GM20431 (cell line): Measurements from ENCODE around the gene FOXL3.

Experiments used
- in situ Hi-C: fragments of 300-500 bp; cut with MseI, MboI; formaldehyde crosslinking; loops from one replicate; pipeline ENCODE4 v1.15.0; 2020; ENCODE audit warnings: low sequenced_read_pairs; ENCODE audit not compliant: unreplicated experiment

FOXL3 gene

DNA sequence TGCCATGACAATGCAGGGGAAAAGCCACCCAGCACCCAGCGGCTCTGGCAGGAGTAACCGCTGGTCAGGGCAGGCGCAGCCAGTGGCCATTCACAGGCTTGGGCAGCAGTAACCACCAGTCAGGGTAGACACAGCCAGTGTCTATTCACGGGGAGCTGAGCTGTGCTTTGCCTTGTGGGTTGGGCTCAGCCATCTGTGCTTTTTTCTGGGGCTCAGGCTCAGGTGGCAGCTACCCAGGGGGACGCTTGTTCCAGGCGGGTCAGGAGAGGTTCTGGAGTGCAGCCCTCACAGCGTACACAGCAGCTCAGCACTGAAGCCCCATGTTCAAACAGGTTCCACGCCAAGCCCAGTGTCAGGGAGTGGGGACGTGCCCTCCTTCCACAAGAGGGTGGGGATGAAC, 28.5 kb downstream of the FOXL3 start:
- in situ Hi-C loops = loop anchor here (10.0 kb wide), 1 partner anchor 456 kb away; no protein-coding TSS in a partner anchor

DNA sequence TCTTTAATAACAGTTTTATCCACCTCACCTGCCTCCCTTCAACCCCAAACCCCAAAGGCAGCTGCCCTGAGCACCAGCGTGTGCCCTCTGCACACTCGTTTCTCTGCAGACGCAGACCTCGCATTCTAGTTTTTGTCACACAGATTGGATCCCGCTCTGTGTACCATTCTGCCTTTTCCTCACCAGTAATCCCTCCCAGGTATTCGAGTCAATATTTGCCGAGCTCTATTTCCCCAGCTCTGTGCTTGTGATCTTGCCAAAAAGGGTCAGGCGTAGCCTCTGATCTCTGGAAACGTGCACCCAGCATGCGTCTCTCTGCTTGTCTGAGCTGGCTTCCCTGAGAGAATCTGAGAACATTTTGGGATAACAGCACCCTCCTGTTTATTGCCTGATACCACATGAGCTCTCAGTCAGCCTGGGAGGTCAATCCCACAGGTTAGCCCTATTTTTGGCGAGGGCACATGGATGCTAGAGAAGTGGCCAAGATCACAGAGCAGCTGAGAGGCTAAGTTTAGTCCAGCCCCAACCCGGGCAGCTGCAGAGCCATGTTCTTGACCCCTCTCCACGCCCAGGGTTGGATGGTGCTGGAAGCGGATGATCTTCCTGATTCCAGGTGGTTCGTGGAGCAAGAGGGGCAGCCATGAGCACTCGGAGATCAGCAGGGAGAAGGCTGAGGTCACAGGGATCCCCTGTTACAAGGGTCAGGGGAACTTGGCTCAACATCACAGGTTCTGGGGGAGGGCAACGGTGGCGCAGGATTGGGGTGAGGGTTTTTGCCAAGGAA, 29.1 kb downstream of the FOXL3 start:
- in situ Hi-C loops = loop anchor here (10.0 kb wide), 1 partner anchor 456 kb away; no protein-coding TSS in a partner anchor

- in situ Hi-C loops = no loop called here
These were observed 30.3 kb downstream of the FOXL3 start for GRCh38 chr7:320297-320696.

DNA sequence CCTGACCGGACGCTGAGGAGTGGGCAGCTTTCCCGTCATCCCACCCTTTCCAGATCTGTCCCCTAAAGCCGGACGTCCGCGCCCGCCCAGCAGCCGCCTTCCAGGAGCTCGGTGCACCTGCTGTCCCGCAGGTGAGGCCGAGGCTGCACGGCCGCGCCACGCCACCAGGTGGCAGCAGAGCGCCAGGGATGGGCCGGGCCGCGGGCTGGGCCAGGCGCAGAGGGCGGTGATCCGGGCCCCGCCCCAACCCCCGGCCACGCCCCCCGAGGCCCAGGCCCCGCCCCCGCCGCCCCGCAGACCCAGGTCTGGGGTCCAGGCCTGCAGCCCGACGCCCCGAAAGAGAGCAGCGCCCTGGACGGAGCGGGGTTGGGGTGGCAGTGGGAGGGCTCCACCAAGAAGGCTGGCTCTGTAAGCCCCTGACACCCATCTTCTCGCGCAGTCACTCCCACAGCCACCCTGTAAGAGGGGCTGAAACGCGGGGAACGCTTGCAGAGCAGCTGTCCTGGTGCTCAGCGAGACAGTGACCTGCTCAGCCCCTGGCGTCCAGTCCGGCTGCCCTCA, 32.2 kb downstream of the FOXL3 start:
- in situ Hi-C loops = no loop called here

GRCh38 chr7:322708-323111, 32.7 kb downstream of the FOXL3 start:
- in situ Hi-C loops = no loop called here

DNA sequence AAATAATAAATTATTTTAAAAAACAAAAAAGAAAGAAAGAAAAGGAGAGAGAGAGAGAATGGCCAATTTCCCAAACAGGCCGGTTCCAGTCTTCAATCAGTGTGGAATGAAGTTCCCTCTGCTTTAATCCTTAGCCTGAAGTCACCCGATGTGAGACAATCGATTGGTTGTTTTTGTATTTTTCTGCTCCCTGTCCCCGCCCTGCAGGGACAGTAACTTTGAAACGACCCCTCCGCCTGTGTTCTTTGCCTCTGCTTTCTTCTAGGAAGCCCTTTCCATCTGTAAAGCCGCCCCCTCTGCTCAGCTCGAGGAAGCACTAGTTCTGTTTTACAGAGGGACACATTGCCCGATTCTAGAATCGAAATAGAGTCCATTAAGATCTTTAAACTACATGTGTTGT, 33.4 kb downstream of the FOXL3 start:
- in situ Hi-C loops = no loop called here

DNA sequence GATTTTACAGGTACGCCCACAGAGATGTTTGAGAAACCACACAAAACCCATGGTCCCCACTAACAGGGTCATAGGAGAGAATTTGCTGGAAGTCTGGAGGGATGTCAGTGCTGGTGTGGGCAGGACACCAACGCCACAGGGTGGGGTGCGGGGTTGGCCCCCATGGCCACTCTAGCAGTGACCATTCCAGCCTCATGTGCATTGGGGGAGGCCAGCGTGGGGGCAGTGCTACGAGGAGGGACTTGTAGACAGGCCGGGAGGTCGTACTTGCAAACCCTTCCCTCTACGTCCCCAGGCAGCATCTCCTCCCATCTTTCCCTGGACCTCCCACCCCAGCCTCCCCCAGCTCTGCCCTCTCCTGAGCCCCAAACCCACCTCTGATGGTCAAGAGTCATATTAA, 34.0 kb downstream of the FOXL3 start:
- in situ Hi-C loops = no loop called here

DNA sequence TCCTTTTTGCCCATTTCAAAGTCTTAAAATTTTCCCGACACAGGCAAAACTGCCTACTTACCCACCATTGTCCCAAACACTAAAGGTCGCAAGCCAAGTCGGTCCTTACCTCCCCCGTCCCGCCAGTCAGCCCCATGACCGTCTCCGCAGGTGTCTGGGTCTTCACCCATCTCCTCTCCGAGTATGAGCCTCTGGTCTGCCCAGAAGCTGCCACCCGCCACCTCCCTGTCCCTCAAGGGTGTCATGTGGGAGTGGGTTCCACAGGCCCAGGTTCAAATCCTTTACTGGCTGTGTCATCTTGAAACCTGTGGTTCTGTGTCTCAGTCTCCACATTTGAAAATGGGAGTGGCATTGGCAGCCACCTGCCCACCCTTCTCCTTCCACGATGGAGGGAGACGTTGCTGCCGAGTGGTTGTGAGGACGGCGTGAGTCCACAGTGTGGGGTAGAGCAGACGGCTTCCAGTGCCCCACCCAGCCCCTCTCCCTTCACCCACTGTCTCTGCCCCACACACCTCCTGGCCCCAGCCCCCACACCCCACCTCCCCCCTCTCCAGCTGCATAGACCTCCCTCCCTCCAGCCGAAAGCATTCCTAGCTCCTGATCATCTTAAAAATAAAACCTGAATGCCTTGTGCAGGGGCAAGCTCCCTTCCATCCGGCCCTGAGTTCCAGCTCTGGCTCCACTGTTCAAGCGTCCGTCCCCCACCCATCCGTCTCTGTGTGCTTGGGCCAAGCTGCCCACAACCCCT, 35.3 kb downstream of the FOXL3 start:
- in situ Hi-C loops = no loop called here

DNA sequence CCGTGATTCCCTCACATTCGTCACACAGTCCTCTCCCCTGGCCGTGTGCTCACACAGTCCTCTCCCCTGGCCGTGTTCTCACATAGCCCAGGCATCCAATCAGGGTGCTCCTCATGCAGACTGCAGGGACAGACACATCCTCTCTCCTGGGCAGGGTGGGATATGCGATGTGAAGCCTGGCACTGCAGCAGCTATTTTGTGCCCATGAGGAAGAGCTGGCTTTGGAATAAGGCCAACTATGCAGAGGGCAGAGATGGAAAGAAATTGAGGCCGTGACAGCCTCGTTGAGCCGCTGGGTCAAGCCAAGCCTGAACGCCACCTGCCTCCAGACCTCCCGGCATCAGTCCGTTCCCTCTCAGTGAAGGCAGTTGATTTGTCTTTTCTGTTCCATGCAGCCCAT, 35.8 kb downstream of the FOXL3 start:
- in situ Hi-C loops = no loop called here

- in situ Hi-C loops = no loop called here
These were observed 36.3 kb downstream of the FOXL3 start for GRCh38 chr7:326273-326672.

GRCh38 chr7:326809-327232, 36.9 kb downstream of the FOXL3 start:
- in situ Hi-C loops = no loop called here

DNA sequence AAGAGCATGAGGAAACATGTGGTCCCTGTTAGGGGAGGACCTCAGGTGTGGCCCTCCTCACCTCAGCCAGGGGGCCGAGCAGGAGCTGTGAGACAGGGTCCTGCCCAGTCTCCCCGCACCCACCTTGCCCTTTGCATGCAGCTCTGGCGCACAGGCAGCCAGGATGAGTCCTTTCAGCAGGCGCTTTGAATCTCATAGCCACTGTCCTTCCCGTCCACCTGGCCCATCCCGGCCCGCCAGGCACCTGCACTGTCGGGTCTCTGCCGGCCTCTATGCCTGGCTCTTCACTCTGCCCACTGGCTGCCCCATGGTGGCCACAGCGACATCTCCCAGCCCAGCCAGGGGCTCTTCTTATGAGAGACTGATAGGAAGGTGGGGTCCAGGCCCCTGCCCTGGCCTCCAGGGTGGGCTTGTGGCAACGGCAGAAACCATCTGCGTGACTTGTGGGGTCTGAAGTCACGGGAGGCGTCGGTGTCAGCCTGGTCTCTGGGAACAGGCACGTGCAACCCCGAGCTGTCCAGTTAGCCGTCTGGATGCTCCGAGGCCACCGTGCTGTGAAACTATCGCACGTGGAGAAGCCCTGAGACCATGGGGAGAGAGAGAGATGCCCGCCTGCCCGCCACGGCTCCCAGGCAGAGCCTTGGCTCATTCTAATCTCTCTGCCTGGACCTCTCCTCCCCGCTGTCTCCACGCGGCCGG, 37.4 kb downstream of the FOXL3 start:
- in situ Hi-C loops = no loop called here

- in situ Hi-C loops = no loop called here
These were observed 38.2 kb downstream of the FOXL3 start for GRCh38 chr7:327991-328702.

GRCh38 chr7:329691-330281, 39.8 kb downstream of the FOXL3 start:
- in situ Hi-C loops = no loop called here

- in situ Hi-C loops = no loop called here
These were observed 40.7 kb downstream of the FOXL3 start for GRCh38 chr7:330511-331230.

- in situ Hi-C loops = no loop called here
These were observed 42.1 kb downstream of the FOXL3 start for GRCh38 chr7:332020-332517.

GRCh38 chr7:332646-333392, 42.8 kb downstream of the FOXL3 start:
- in situ Hi-C loops = no loop called here

DNA sequence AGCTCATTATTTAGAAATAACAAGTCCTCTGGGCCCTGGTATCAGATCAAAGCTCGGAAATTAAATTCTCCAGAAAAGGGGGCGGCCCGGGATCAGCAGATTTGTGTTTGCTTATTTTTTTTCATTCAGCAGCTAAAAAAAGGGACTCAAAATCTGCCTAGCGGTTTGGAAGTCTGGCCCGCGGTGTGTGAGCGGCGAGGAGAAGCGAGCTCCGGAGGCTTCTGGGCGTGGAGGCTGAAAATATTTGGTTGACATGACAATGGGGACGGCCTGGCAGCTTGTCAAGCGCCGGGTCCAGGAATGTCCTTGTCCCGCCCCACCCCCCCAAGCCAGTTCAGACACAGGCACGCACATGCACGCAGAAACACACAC, 43.4 kb downstream of the FOXL3 start:
- in situ Hi-C loops = no loop called here
